GM19372 (cell line): ENCODE measurements around the gene TAS2R19.
"Not testable (repeated sequence)": the region's sequence is repeated elsewhere in the genome, so short reads cannot be mapped to it uniquely, and the experiment has no call there.

ENCODE experiments used
- ATAC-seq: cut with Tn5 transposase; IDR thresholded peaks from one replicate; pipeline ENCODE4 v1.9.1; 2021; ENCODE audit warnings: mild to moderate bottlenecking, low read depth, moderate library complexity; ENCODE audit not compliant: unreplicated experiment

The TAS2R19 gene

GRCh38 chr12:11022520-11022919 lies at the start of gene TAS2R19:
TAS2R19 (minus strand) TSS chr12:11022620; CDS start chr12:11022571, 49 bp downstream.
- ATAC-seq: no peak

- ATAC-seq: no peak
Observed at GRCh38 chr12:11071414-11071813, 49.0 kb upstream of the TAS2R19 start.

- no peak for ATAC-seq
Observed at GRCh38 chr12:11070999-11071398, 48.6 kb upstream of the TAS2R19 start.

- no peak for ATAC-seq
Observed at GRCh38 chr12:11069854-11070365, 47.5 kb upstream of the TAS2R19 start.

GRCh38 chr12:11067514-11067913 lies 45.1 kb upstream of the TAS2R19 start:
- ATAC-seq: no peak

- ATAC-seq: not testable (repeated sequence)
Observed at GRCh38 chr12:11062194-11062593, 39.8 kb upstream of the TAS2R19 start, which contains the start of gene TAS2R46. TAS2R46 (minus strand) TSS chr12:11062294; CDS start chr12:11062294, 0 bp downstream.

GRCh38 chr12:11059784-11060183 lies 37.4 kb upstream of the TAS2R19 start:
- no peak for ATAC-seq

- ATAC-seq: no peak
Observed at GRCh38 chr12:11059041-11059440, 36.6 kb upstream of the TAS2R19 start.

GRCh38 chr12:11055306-11055705 lies 32.9 kb upstream of the TAS2R19 start:
- no peak for ATAC-seq

- ATAC-seq: not testable (repeated sequence)
Observed at GRCh38 chr12:11049806-11050531, 27.5 kb upstream of the TAS2R19 start.

GRCh38 chr12:11041366-11041765 lies 18.9 kb upstream of the TAS2R19 start:
- ATAC-seq: not testable (repeated sequence)

- ATAC-seq: no peak
Observed at GRCh38 chr12:11040162-11040561, 17.7 kb upstream of the TAS2R19 start.

GRCh38 chr12:11039171-11039570 lies 16.8 kb upstream of the TAS2R19 start:
- no peak for ATAC-seq

GRCh38 chr12:11033959-11034358 lies 11.5 kb upstream of the TAS2R19 start:
- ATAC-seq: not testable (repeated sequence)

- no peak for ATAC-seq
Observed at GRCh38 chr12:11031307-11031706, 8.9 kb upstream of the TAS2R19 start, which contains the start of gene TAS2R31. TAS2R31 (minus strand) TSS chr12:11031407; CDS start chr12:11031335, 72 bp downstream.

- ATAC-seq: no peak
Observed at GRCh38 chr12:11026118-11026517, 3.7 kb upstream of the TAS2R19 start.

GRCh38 chr12:11023387-11023786 lies 967 bp upstream of the TAS2R19 start:
- ATAC-seq: no peak

- ATAC-seq: no peak
Observed at GRCh38 chr12:11016937-11017336, 5.5 kb downstream of the TAS2R19 start.

GRCh38 chr12:11015775-11016430 lies 6.5 kb downstream of the TAS2R19 start:
- ATAC-seq: no peak

- ATAC-seq: no peak
Observed at GRCh38 chr12:11014234-11014633, 8.2 kb downstream of the TAS2R19 start.

- no peak for ATAC-seq
Observed at GRCh38 chr12:11007608-11008007, 14.8 kb downstream of the TAS2R19 start.
